ENCODE measurements around the gene ZNF746. TPM values are rescaled to one million over a fixed set of nuclear protein-coding genes. Genes with fewer than 3 reads are reported as not detected.
A peak's percentile ranks its signal among the peaks of the same experiment; 100 is the strongest.
"Not testable (repeated sequence)": the region's sequence is repeated elsewhere in the genome, so short reads cannot be mapped to it uniquely, and the experiment has no call there.

Gene ZNF746
- total RNA-seq, 4 donors from 2014 or later = 18.1 to 28.1 (median 22.0) TPM

- H3K36me3 ChIP-seq = peaks cover 24% of the 10 kb centered on the region
- H3K4me1 ChIP-seq = peaks cover 23% of the 10 kb centered on the region
- peak overlapping the region; percentile 54 for H3K4me3 ChIP-seq
- H3K27ac ChIP-seq = peak overlapping the region; percentile 74
- TF ChIP-seq POLR2A (IDR thresholded peaks at IDR 0.05) (no peak), POLR2AphosphoS5 (IDR thresholded peaks at IDR 0.05) (no peak), CTCF (IDR thresholded peaks at IDR 0.05) (no peak), EP300 (IDR thresholded peaks at IDR 0.05) (no peak)
- no peaks in the 10 kb centered on the region for H3K9me3 ChIP-seq
- 4% methylated on average over 26 of the region's 51 CpGs for WGBS
- H3K27me3 ChIP-seq = no peaks in the 10 kb centered on the region
- peak in 1 of 2 donors; percentile 75 for DNase-seq (ENCODE audit: low spot score in 2 of 2)
These were observed 792 bp downstream of the ZNF746 start for GRCh38 chr7:149496642-149497391.

GRCh38 chr7:149495785-149496641 is 1.6 kb downstream of the ZNF746 start:
- Histone ChIP-seq H3K9me3 (no peaks in the 10 kb centered on the region), H3K27me3 (no peaks in the 10 kb centered on the region), H3K4me3 (peak overlapping the region; percentile 54), H3K36me3 (peaks cover 32% of the 10 kb centered on the region), H3K27ac (no peak overlapping the region), H3K4me1 (peaks cover 23% of the 10 kb centered on the region)
- peak in 1 of 2 donors; percentile 87 for DNase-seq (ENCODE audit: low spot score in 2 of 2)
- 54% methylated on average over 13 of the region's 13 CpGs for WGBS
- TF ChIP-seq CTCF (IDR thresholded peaks at IDR 0.05) = no peak
- TF ChIP-seq POLR2A (IDR thresholded peaks at IDR 0.05) = no peak
- no peak for TF ChIP-seq POLR2AphosphoS5 (IDR thresholded peaks at IDR 0.05)
- TF ChIP-seq EP300 (IDR thresholded peaks at IDR 0.05) = no peak

GRCh38 chr7:149494738-149495368 is 2.8 kb downstream of the ZNF746 start:
- H3K4me1 ChIP-seq = peaks cover 23% of the 10 kb centered on the region
- no peak for DNase-seq (ENCODE audit: low spot score in 2 of 2)
- H3K27me3 ChIP-seq = no peaks in the 10 kb centered on the region
- TF ChIP-seq CTCF (IDR thresholded peaks at IDR 0.05) (no peak), POLR2AphosphoS5 (IDR thresholded peaks at IDR 0.05) (no peak), EP300 (IDR thresholded peaks at IDR 0.05) (no peak), POLR2A (IDR thresholded peaks at IDR 0.05) (no peak)
- H3K4me3 ChIP-seq = no peak overlapping the region
- H3K36me3 ChIP-seq = peaks cover 43% of the 10 kb centered on the region
- 83% methylated on average over 6 of the region's 6 CpGs for WGBS
- H3K27ac ChIP-seq = no peak overlapping the region
- no peaks in the 10 kb centered on the region for H3K9me3 ChIP-seq

- peaks cover 51% of the 10 kb centered on the region for H3K36me3 ChIP-seq
- not testable (repeated sequence) for H3K4me3 ChIP-seq; H3K9me3 ChIP-seq; H3K27ac ChIP-seq; DNase-seq (ENCODE audit: low spot score in 2 of 2); H3K27me3 ChIP-seq
- peaks cover 23% of the 10 kb centered on the region for H3K4me1 ChIP-seq
- WGBS = 87% methylated on average over 17 of the region's 20 CpGs
These were observed 3.6 kb downstream of the ZNF746 start for GRCh38 chr7:149493975-149494374.

- no peak for DNase-seq (ENCODE audit: low spot score in 2 of 2)
- Histone ChIP-seq H3K36me3 (peaks cover 54% of the 10 kb centered on the region), H3K4me1 (peaks cover 23% of the 10 kb centered on the region), H3K27ac (no peak overlapping the region), H3K9me3 (no peaks in the 10 kb centered on the region), H3K27me3 (no peaks in the 10 kb centered on the region), H3K4me3 (no peak overlapping the region)
- 98% methylated on average over 9 of the region's 9 CpGs for WGBS
- TF ChIP-seq CTCF (IDR thresholded peaks at IDR 0.05) = no peak
- TF ChIP-seq POLR2AphosphoS5 (IDR thresholded peaks at IDR 0.05) = no peak
- TF ChIP-seq EP300 (IDR thresholded peaks at IDR 0.05) = no peak
- TF ChIP-seq POLR2A (IDR thresholded peaks at IDR 0.05) = no peak
These were observed 4.2 kb downstream of the ZNF746 start for GRCh38 chr7:149493366-149493765.
